ENCODE results near the gene THRB.

THRB gene

DNA sequence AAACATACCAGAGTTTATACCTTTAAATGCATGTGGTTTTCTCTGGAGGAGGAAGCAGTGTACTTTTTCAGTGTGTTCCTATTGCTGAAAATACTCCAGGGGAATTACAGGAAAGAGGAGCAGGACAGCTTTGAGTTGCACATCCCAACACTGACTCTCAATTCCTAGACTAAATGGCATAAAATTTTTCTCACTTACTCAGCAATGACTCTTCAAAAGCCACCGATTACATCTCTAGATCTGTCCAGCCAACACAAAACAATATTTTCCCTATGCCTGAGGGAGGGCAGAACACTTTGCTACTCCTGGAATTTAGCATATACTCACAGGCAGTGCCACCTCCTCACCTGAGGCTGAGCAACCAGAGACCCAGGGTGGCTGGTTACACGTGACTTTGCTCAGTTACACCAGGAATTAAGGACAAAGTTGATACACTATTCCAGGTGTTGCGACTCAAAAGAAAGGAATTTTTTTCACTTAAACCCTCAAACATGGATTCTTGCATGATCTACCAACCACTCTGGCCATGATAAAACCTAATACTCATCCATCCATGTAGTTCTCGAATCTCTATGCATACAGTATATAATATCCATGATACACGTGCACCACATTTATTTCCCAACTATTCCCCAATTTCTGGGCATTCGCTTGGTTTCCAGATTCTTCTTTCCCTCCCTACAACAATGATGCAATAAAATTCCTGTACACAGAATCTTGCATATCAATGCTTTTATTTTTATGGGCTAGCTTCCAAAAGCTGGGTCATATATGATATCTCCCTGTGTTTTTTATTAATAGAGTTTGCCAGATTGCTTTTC is 194.6 kb downstream of the THRB start:
- no peak for DNase-seq

- no peak for DNase-seq
Measured at GRCh38 chr3:24299246-24299805, 195.3 kb downstream of the THRB start.

DNA sequence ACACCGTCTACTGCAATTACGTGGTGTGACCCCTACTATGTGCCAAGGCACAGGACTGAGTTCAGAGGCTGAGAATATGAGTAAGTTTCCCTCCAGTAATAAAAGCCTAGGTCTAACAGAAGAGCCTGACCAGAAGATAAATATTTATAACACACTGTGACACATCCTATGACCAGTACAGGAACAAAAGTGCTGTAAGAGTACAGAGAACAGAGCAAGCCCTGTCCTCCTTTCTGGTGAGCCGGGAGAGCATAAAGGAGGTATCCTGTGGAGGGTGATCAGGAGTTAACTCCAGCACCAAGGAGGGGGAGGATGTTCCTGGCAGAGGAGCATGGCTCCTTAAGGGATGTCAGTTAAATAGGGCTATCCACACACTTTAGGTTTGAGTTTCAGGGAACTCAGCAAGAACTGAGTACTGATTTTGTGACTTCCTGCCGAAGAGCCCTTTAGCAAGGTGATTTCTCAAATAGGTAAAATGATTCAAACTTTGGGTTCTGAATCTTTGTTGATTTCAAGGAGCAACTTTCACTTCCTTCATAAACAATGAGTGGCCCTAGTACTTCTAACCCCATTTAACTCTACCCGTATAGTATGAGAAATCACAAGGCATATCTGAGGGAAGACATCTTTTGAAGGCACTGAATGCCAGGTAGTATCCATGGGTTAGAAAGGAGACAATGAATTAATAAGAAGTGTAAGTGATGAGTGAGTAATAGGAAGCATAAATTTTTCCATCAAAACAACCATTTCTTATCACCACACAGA is 198.0 kb downstream of the THRB start:
- DNase-seq, result no peak

GRCh38 chr3:24294150-24294549 is 200.5 kb downstream of the THRB start:
- no peak for DNase-seq

DNA sequence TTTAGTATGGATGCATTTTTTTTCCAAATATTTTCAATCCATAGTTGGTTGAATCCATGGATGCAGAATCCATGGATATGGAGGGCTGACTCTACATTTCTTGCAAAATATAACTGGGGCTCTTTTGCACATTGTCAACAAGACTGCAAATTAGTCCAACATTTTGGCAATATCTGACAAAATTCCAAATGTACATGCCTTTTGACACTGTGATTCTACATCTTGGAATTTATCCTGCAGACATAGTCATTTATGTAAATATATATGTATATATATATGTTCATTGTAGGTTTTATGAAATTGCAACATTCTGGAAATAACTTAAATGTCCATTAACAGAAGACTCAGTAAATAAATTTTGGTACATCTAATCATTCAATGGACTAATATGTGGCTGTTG is 203.0 kb downstream of the THRB start:
- no peak for DNase-seq

GRCh38 chr3:24290596-24290995 is 204.1 kb downstream of the THRB start:
- no peak for DNase-seq

GRCh38 chr3:24288496-24289236 is 206.0 kb downstream of the THRB start:
- no peak for DNase-seq

DNA sequence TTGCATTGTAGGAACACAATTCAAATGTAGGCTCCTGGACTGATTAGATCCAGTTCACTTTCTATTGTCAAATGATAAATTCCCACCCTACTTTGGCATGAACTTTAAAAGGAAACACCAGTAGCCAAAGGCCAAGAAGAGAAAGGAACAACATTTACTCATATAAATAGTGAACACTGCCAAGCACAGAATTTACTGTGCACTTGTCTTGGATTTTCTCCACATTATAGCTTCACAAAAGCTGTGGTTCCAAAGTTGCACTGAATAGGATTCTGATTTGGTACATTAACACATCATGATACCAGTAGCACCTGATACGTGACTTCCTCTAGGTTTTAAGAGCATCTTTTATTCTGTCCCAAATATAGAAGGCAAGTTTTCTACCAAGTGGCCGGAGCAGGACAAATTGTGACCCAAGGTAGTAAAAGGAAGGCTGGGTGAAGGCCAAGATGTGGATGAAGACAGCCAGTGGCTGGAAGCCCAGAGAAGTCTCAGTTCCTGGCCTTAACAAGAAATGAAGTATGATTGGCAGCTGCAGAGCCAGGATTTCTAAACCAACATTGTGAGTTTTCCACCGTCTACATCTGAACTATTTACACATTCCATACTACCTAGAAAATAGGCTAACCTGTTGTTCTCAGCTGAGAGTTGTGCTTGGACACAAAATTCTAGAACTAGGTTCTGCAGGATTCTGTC is 206.7 kb downstream of the THRB start:
- no peak for DNase-seq

- no peak for DNase-seq
Measured at GRCh38 chr3:24286405-24286804, 208.2 kb downstream of the THRB start.

GRCh38 chr3:24278543-24278942 is 216.1 kb downstream of the THRB start:
- no peak for DNase-seq

- DNase-seq, result no peak
Measured at GRCh38 chr3:24273491-24273890, 221.2 kb downstream of the THRB start.

- DNase-seq, result no peak
Measured at GRCh38 chr3:24272875-24273274, 221.8 kb downstream of the THRB start.

GRCh38 chr3:24272408-24272807 is 222.2 kb downstream of the THRB start:
- no peak for DNase-seq

DNA sequence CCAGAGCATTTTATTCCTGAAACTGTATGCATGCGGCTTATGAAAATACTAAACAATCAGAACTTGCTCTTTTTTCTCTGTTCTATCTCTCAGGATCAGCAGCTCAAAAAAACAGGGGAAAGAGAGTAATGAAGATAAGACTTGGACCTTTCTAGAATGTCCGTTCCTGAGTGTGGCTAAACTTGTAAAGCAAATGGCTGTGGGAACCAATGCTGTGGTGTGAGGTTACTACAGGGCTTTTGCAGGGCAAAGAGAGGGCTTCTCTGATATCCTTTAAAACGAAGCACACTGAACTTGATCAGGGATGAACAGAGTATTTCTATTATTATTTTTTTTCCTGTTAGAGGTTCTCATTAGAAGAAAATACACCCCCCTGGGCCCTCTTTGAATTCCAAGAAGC is 223.4 kb downstream of the THRB start:
- no peak for DNase-seq

DNA sequence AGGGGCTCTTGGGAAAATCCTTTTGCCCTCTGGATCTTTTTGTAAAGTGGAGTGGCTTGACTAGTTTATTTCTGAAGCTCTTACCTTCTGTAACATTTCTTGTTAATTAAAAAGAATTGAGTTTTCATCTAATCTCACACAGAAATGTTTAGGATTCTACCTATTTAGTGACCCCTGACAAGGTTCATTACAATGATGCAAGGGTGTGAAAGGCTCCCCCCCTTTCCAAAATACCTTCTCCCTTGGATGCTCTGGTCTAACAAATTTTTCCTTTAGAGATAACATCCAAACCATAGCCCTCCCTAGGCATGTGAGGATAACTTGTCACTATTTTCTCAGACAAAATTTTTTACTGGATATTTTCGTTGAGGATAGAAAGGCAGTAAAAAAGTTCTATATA is 223.9 kb downstream of the THRB start:
- DNase-seq, result no peak

DNA sequence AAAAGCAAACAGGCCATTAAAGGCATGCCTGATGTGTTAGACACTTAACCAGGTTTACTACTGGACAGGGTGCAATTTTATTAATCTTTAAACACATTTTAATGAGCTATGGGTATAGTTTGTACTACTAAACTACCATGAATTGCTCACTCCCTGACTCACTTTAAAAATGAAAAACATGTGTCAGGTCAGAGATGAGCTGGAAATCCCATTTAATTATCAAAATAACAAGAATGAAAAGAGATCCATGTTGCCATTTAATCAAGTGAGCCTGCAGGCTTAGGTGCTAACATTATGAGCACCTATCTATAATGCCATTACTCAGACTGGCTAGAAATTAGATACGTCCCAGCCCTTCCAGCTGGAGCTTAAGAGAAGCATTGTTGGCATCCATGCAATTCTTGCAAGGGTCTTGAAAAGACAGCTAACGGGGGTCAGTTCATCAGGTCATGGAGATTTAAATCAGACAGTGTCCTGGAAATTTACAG is 224.4 kb downstream of the THRB start:
- no peak for DNase-seq

GRCh38 chr3:24264748-24265158 is 229.9 kb downstream of the THRB start:
- DNase-seq, result no peak

DNA sequence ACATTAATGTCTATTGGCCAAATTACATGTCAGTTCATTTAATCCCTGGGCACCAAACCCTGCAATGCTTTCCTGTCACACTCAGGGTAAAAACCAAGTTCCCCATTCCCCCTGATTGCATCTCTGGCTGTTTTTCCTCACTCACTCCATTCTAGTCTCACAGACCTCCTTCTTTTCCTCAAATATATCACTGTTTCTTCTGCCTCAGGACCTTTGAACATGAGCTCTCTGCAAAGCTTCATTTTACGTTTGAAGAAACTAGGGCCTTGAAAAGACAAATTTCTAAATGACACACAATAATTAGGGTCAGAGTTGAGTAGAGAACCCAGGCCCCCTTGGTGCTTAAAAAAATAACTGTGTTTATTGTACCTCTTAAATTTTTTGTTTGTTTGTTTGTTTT is 230.6 kb downstream of the THRB start:
- DNase-seq, result no peak

DNA sequence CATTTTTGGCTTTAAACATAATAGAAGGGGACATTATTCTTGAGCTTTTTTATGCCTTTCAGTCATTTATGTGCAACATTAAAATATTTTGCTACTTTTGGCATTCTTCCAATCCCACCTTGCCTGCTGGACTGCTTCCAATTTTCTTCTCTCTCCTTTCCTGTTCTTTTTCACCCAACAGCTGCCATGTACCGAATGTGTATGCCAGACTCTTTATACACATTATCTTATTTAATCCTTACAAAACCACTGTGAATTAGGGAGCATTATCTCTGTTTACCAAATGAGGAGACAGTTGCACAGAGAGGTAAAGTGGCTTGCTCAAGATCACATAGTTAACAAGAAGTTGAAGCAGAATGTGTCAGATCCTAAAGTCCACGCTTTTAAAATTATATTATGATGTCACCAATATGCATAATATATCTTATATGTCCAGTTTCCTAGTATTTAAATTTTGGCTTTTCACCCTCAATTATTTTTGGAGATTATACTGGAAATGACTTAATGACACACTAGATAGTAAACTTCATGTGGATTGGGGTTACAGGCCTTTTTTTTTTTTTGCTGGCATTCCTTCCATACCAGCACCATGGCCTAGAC is 231.5 kb downstream of the THRB start:
- DNase-seq, result no peak

DNA sequence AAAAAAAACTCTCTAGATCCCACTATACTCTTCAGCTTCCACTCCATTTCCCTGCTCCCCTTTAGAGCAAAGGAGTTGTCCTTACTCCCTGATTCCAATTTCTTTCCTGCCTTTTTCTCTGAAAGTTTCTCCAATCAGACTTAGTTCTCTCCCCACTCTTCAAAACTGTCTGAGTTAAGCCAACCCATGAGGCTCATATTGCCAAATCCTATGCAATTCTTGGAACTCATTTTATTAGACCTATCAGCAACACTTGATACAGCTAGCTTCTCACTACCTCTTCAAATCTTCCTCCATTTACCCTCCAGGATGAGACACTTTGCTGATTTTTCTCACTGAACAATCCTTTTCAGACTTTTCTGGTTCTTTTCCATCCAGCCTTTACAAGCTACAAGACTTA is 233.1 kb downstream of the THRB start:
- no peak for DNase-seq

GRCh38 chr3:24259901-24260512 is 234.6 kb downstream of the THRB start:
- DNase-seq, result no peak

Data from CD4-positive, alpha-beta T cell treated with Interleukin-6 for 4 hours (primary cell).